GM12891 (cell line): Measurements from ENCODE around the gene PEAK1.

Experiments used
- POLR2A ChIP-seq: IDR thresholded peaks from 2 replicates; pipeline ENCODE4 v1.6.1; 2011; ENCODE audit warnings: low read depth, low read length, control low read depth
- POLR2AphosphoS5 ChIP-seq: IDR thresholded peaks from 2 replicates; pipeline ENCODE4 v1.6.1; 2011; ENCODE audit warnings: low read depth, low read length, control low read depth
- TAF1 ChIP-seq: IDR thresholded peaks from 2 replicates; pipeline ENCODE4 v1.6.1; 2011; ENCODE audit warnings: low read depth, low read length, control low read depth

DNA sequence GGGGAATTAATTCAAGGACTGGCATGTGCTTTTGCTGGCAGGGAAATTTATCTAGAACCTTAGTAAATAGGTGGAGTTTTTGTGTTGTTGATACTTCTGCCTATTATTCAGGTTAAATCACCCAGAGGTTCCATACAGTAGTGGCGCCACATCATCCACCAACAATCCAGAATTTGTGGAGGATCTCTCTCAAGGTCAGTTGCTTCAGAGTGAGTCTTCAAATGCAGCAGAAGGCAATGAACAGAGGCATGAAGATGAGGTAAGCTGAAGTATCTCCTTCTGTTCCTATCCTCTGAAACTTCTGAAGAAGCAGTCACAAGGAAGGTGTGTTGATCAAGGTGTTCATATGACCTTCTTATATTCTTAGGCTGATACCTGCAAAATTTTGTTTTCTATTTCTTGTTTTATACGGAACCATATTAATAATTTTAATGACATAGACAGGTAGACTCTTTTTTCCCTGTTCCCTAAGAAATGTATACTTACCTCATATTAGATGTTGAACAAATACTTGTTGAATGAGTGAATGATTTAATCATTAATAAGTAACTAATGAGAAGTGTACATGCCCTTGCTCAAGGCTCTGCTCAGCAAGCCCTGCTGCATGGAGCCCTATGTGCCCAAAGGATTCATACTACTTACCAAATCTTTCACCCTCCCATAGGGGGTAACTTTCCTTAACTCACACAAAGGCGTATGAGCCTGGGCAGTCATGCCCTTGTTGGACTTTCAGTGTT is 44.4 kb upstream of the PEAK1 start:
- TF ChIP-seq POLR2A (no peak), TAF1 (no peak), POLR2AphosphoS5 (no peak)
